ENCODE results near the gene DVL1. TPM values are rescaled to one million over a fixed set of nuclear protein-coding genes. Genes with fewer than 3 reads are reported as not detected.
A peak's percentile ranks its signal among the peaks of the same experiment; 100 is the strongest.

DVL1 gene
- total RNA-seq, 1 donor from 2014 or later, result 92.9 TPM

DNA sequence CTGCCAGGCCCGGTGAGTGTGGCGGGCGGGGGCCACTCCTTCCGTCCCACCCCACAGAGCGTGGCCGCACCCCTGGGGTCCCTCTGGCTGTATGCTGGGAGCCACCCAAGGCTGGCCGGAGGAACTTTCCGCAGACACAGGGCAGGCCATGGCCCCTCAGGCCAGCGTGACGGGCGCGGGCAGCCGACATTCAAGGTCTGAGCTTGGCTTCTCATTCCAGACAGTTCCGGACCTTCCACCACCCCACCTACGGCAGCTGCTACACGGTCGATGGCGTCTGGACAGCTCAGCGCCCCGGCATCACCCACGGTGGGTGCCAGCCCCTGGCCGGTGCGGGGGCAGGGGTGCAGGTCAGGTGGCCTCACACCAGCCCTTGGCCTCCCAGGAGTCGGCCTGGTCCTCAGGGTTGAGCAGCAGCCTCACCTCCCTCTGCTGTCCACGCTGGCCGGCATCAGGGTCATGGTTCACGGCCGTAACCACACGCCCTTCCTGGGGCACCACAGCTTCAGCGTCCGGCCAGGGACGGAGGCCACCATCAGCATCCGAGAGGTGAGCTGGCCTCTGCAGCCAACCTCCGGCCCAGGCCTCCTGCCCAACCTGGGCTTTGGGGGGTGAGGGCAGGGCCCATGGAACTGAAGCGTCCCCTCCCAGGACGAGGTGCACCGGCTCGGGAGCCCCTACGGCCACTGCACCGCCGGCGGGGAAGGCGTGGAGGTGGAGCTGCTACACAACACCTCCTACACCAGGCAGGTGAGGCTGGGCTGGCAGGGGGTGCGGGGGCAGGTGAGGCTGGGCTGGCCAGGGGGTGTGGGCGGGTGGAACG lies 61.7 kb downstream of the DVL1 start:
- no peaks in the 10 kb centered on the region for H3K36me3 Mint-ChIP-seq (ENCODE audit: unreplicated experiment)
- peaks cover 4% of the 10 kb centered on the region for H3K4me1 Mint-ChIP-seq (ENCODE audit: unreplicated experiment)
- no peaks in the 10 kb centered on the region for H3K9me3 Mint-ChIP-seq (ENCODE audit: unreplicated experiment)
- no peak overlapping the region for H3K27ac Mint-ChIP-seq (ENCODE audit: unreplicated experiment)
- H3K27me3 Mint-ChIP-seq (ENCODE audit: unreplicated experiment), result no peaks in the 10 kb centered on the region
- no peak overlapping the region for H3K4me3 Mint-ChIP-seq (ENCODE audit: unreplicated experiment)
- no peak for DNase-seq (ENCODE audit: extremely low spot score, unreplicated experiment)
- TF ChIP-seq, protein P1, sequence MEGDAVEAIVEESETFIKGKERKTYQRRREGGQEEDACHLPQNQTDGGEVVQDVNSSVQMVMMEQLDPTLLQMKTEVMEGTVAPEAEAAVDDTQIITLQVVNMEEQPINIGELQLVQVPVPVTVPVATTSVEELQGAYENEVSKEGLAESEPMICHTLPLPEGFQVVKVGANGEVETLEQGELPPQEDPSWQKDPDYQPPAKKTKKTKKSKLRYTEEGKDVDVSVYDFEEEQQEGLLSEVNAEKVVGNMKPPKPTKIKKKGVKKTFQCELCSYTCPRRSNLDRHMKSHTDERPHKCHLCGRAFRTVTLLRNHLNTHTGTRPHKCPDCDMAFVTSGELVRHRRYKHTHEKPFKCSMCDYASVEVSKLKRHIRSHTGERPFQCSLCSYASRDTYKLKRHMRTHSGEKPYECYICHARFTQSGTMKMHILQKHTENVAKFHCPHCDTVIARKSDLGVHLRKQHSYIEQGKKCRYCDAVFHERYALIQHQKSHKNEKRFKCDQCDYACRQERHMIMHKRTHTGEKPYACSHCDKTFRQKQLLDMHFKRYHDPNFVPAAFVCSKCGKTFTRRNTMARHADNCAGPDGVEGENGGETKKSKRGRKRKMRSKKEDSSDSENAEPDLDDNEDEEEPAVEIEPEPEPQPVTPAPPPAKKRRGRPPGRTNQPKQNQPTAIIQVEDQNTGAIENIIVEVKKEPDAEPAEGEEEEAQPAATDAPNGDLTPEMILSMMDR (IDR thresholded peaks at IDR 0.05), result no peak

DNA sequence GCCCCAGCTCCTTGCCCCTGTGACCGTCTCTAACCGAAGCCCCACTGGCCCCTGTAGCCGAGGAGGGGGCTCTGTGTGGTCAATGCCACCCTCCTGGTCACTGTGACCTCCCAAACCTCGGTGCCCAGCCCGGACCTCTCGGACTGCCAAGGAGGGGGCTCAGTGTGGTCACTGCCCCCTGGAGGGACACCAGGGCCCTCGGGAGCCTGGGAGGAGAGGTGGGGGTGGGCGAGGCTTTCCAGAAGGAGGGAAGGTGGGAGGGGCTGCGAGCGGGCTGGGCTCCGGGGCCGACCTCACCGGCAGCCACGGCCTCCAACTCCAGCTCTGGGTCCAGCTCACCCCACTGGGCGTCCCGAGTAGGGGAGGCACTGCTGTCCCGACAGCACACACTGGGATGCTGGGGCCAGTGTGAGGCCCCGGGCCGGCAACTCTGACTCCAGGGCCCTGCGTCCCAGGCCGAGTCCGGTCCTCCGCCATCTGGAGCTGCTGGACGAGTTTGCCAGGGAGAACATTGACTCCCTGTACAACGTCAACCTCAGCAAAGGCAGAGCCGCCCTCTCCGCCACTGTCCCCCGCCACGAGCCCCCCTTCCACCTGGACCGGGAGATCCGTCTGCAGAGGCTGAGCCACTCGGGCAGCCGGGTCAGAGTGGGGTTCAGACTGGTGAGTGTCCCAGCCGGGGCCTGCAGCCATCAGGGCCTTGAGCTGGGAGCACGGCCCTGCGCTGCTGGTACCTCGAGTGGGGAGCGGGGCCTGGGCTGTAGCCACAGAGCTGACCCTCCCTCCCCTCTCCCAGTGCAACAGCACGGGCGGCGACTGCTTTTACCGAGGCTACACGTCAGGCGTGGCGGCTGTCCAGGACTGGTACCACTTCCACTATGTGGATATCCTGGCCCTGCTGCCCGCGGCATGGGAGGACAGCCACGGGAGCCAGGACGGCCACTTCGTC lies 62.6 kb downstream of the DVL1 start:
- Mint-ChIP-seq H3K9me3 (ENCODE audit: unreplicated experiment) (no peaks in the 10 kb centered on the region), H3K4me3 (ENCODE audit: unreplicated experiment) (no peak overlapping the region), H3K27ac (ENCODE audit: unreplicated experiment) (no peak overlapping the region), H3K27me3 (ENCODE audit: unreplicated experiment) (no peaks in the 10 kb centered on the region), H3K4me1 (ENCODE audit: unreplicated experiment) (peaks cover 2% of the 10 kb centered on the region), H3K36me3 (ENCODE audit: unreplicated experiment) (no peaks in the 10 kb centered on the region)
- no peak for DNase-seq (ENCODE audit: extremely low spot score, unreplicated experiment)
- TF ChIP-seq, protein P1 (IDR thresholded peaks at IDR 0.05), result no peak

DNA sequence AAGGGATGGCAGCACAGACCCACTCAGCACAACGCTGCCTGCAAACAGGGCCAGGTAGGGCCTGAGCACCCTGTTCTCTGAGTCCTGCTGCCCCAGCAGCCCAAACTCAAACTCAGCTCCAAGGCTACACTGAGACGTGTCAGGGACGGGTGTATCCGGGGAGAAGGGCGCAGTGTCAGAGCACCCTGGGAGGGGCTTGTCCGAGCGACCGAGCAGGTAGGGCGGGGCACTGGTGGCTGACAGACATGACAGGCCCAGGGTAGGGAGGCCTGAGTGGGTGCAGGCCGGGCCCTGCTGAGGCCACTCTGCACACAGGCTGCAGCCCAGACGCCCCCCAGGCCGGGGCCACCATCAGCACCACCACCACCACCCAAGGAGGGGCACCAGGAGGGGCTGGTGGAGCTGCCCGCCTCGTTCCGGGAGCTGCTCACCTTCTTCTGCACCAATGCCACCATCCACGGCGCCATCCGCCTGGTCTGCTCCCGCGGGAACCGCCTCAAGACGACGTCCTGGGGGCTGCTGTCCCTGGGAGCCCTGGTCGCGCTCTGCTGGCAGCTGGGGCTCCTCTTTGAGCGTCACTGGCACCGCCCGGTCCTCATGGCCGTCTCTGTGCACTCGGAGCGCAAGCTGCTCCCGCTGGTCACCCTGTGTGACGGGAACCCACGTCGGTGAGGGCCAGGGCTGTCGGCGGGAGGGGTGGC lies 63.5 kb downstream of the DVL1 start:
- no peak overlapping the region for H3K27ac Mint-ChIP-seq (ENCODE audit: unreplicated experiment)
- no peaks in the 10 kb centered on the region for H3K9me3 Mint-ChIP-seq (ENCODE audit: unreplicated experiment)
- no peak for DNase-seq (ENCODE audit: extremely low spot score, unreplicated experiment)
- H3K36me3 Mint-ChIP-seq (ENCODE audit: unreplicated experiment), result no peaks in the 10 kb centered on the region
- H3K4me1 Mint-ChIP-seq (ENCODE audit: unreplicated experiment), result peaks cover 2% of the 10 kb centered on the region
- H3K4me3 Mint-ChIP-seq (ENCODE audit: unreplicated experiment), result no peak overlapping the region
- no peaks in the 10 kb centered on the region for H3K27me3 Mint-ChIP-seq (ENCODE audit: unreplicated experiment)
- TF ChIP-seq, protein P1 (IDR thresholded peaks at IDR 0.05), result no peak

Small RNA genes within 50 kb of the gene (microRNA-seq; reads per million reads assigned to microRNA genes)
- gene MIR6726 (ENCODE audit: unreplicated experiment) (7.7 reads per million, percentile 8 among the genes with 10 or more reads in this experiment), gene MIR6727 (ENCODE audit: unreplicated experiment) (not detected), gene MIR6808 (ENCODE audit: unreplicated experiment) (not detected)

Other genes with a start within 250 kb of the DVL1 start
- 16.9 and 17.9 TPM in 2 replicates for gene C1orf159, start 233.3 kb downstream of the DVL1 start, total RNA-seq
- gene TTLL10, start 175.5 kb downstream of the DVL1 start, total RNA-seq, result not detected in 2 replicates
- gene TNFRSF18, start 142.8 kb downstream of the DVL1 start, total RNA-seq, result not detected in 2 replicates
- gene TNFRSF4, start 135.3 kb downstream of the DVL1 start, total RNA-seq, result 0.19 TPM in 1 of 2 replicates, not detected in the other
- gene SDF4, start 117.4 kb downstream of the DVL1 start, total RNA-seq, result 196 and 200 TPM in 2 replicates
- 38.6 and 39.8 TPM in 2 replicates for gene B3GALT6, start 117.2 kb downstream of the DVL1 start, total RNA-seq
- 3.6 and 3.8 TPM in 2 replicates for gene C1QTNF12, start 102.7 kb downstream of the DVL1 start, total RNA-seq
- gene UBE2J2, start 75.6 kb downstream of the DVL1 start, total RNA-seq, result 58.2 and 65.1 TPM in 2 replicates
- 6.2 and 11.0 TPM in 2 replicates for gene SCNN1D, start 69.0 kb downstream of the DVL1 start, total RNA-seq
- gene ACAP3, start 41.5 kb downstream of the DVL1 start, total RNA-seq, result 62.7 and 73.8 TPM in 2 replicates
- 21.5 and 22.1 TPM in 2 replicates for gene PUSL1, start 40.8 kb downstream of the DVL1 start, total RNA-seq
- 101 and 106 TPM in 2 replicates for gene INTS11, start 24.8 kb downstream of the DVL1 start, total RNA-seq
- gene CPTP, start 24.6 kb downstream of the DVL1 start, total RNA-seq, result 23.5 and 24.7 TPM in 2 replicates
- 0.57 and 0.97 TPM in 2 replicates for gene TAS1R3, start 18.1 kb downstream of the DVL1 start, total RNA-seq
- gene MXRA8, start 9.1 kb upstream of the DVL1 start, total RNA-seq, result 440 and 449 TPM in 2 replicates
- 116 and 120 TPM in 2 replicates for gene AURKAIP1, start 25.8 kb upstream of the DVL1 start, total RNA-seq
- 262 and 272 TPM in 2 replicates for gene CCNL2, start 49.9 kb upstream of the DVL1 start, total RNA-seq
- gene MRPL20, start 57.9 kb upstream of the DVL1 start, total RNA-seq, result 82.1 and 86.9 TPM in 2 replicates
- 0.21 and 0.24 TPM in 2 replicates for gene ANKRD65, start 71.9 kb upstream of the DVL1 start, total RNA-seq
- gene VWA1, start 86.3 kb upstream of the DVL1 start, total RNA-seq, result 15.6 and 17.5 TPM in 2 replicates
- gene ATAD3C, start 100.3 kb upstream of the DVL1 start, total RNA-seq, result 0.27 and 0.44 TPM in 2 replicates
- gene ATAD3B, start 122.3 kb upstream of the DVL1 start, total RNA-seq, result 26.9 and 28.6 TPM in 2 replicates
- gene ATAD3A, start 162.7 kb upstream of the DVL1 start, total RNA-seq, result 30.0 and 31.7 TPM in 2 replicates
- 12.4 and 16.6 TPM in 2 replicates for gene TMEM240, start 191.2 kb upstream of the DVL1 start, total RNA-seq
- gene SSU72, start 225.4 kb upstream of the DVL1 start, total RNA-seq, result 117 and 121 TPM in 2 replicates